Right cardiac atrium (tissue), 5 donors: ENCODE results near the gene PCDHB9. TPM values are rescaled to one million over a fixed set of nuclear protein-coding genes. Genes with fewer than 3 reads are reported as not detected.
"Not testable (repeated sequence)": the region's sequence is repeated elsewhere in the genome, so short reads cannot be mapped to it uniquely, and the experiment has no call there.

Source experiments
- ATAC-seq, 2 donors: fragments of 200-7000 bp; cut with Tn5 transposase; one replicate each; pipeline versions ENCODE4 v1.8.0 to v1.9.1; 2020; ENCODE audit warnings: moderate library complexity in 2 of 2, mild to moderate bottlenecking in 1 of 2
- DNase-seq, 3 donors: peaks; one replicate each; pipeline ENCODE4 v3.0.0-alpha.2; 2020
- H3K27ac ChIP-seq: one replicate; pipeline ENCODE4 v1.5.1; 2013; ENCODE audit warnings: mild to moderate bottlenecking, low read length, control low read depth, moderate library complexity
- H3K27me3 ChIP-seq: one replicate; pipeline ENCODE4 v1.6.1; 2013; ENCODE audit not compliant: control insufficient read depth, insufficient read depth
- H3K4me1 ChIP-seq: one replicate; pipeline ENCODE4 v1.6.1; 2013; ENCODE audit warnings: low read length; ENCODE audit not compliant: control insufficient read depth, insufficient read depth
- H3K4me3 ChIP-seq: one replicate; pipeline ENCODE4 v1.5.1; 2013; ENCODE audit warnings: low read length, control low read depth
- H3K9me3 ChIP-seq: one replicate; pipeline ENCODE4 v1.6.1; 2013; ENCODE audit warnings: low read length; ENCODE audit not compliant: control insufficient read depth
- WGBS: extraction: QIAGEN DNeasy Blood & Tissue Kit; methylation state at CpG from one replicate; pipeline ENCODE4 v1.1.7; 2013; 5-methylcytosine and 5-hydroxymethylcytosine counted together
- intact Hi-C, 4 donors: fragments of 100-400 bp; cut with DNase I; formaldehyde crosslinking; loops; one replicate each; pipeline versions ENCODE4 v1.11.0 to v1.14.0; 2022 to 2023
- long read RNA-seq, 4 donors: library from polyadenylated mRNA; unstranded; transcript quantifications; one replicate each; pipeline ENCODE4 v2.0.0, GENCODE V29; 2020 to 2021
- polyA plus RNA-seq: library from polyadenylated mRNA; stranded (reverse); fragments of 200-250 nt; gene quantifications from one replicate; pipeline ENCODE4 v1.2.3, GENCODE V29; 2013
- total RNA-seq, 4 donors: library from RNA; stranded (reverse); fragmentation: NEBNext Ultra II Directional; extraction: Animal tissue kit (Norgen Biotek cat#: 25700); gene quantifications; one replicate each; pipeline ENCODE4 v1.2.1, GENCODE V29; 2021
- donor health status: healthy with polysubstance abuse.
- donor health status: DM: no; HTN: yes; CAD: no.
- donor health status: DM: no; HTN: no; CAD: no.
- donor health status: DM: no; HTN: yes; CAD: no; lungs with severe emphysema.
- donor health status: DM: yes; HTN: yes; CAD: no.

Gene PCDHB9
- 1 to 10 TPM; 1.7 to 2.4 (median 2.1) TPM for total RNA-seq
- 0.63 TPM for polyA plus RNA-seq
- long read RNA-seq, donor 1, result 0 reads
- long read RNA-seq, donor 2, result 0 reads
- long read RNA-seq, donor 3, full-length matches to known transcripts, result 1 of 1 reads
- long read RNA-seq, donor 3, partial matches to known transcripts, result 0 of 1 reads
- long read RNA-seq, donor 3, other reads (novel, unspliced or antisense), result 0 of 1 reads
- long read RNA-seq, donor 4, result 0 reads

- ATAC-seq (no peak), DNase-seq (no peak)
- no peak within 1 kb of the TSS for H3K27ac ChIP-seq
- WGBS, result 16% methylated on average over 9 of the region's 9 CpGs
- no peaks in the 10 kb centered on the region for H3K4me1 ChIP-seq
- H3K4me3 ChIP-seq, result peak within 1 kb of the TSS; percentile 6
- intact Hi-C loops, result no loop called here
- H3K27me3 ChIP-seq, result no peaks in the 10 kb centered on the region
- H3K9me3 ChIP-seq, result peaks cover 17% of the 10 kb centered on the region
Observed at GRCh38 chr5:141186897-141187512, at the start of gene PCDHB9. TSS of gene PCDHB9 (plus strand) at chr5:141187161. CDS start at chr5:141187319, 158 bp downstream.

- H3K9me3 ChIP-seq, H3K27me3 ChIP-seq, H3K4me3 ChIP-seq, ATAC-seq, H3K4me1 ChIP-seq, H3K27ac ChIP-seq, intact Hi-C loops, DNase-seq: not testable (repeated sequence)
- WGBS, result 44% methylated on average over 34 of the region's 34 CpGs
Observed at GRCh38 chr5:141137346-141137745, 49.6 kb upstream of the PCDHB9 start.

- no peak within 1 kb of the TSS for H3K4me3 ChIP-seq
- DNase-seq, result no peak
- H3K4me1 ChIP-seq, result no peaks in the 10 kb centered on the region
- peaks cover 2% of the 10 kb centered on the region for H3K9me3 ChIP-seq
- H3K27me3 ChIP-seq, result no peaks in the 10 kb centered on the region
- WGBS, result 13% methylated on average over 18 of the region's 18 CpGs
- intact Hi-C loops, result no loop called here
- ATAC-seq, result no peak
- no peak within 1 kb of the TSS for H3K27ac ChIP-seq
Observed at GRCh38 chr5:141149812-141150211, 37.1 kb upstream of the PCDHB9 start, which contains the start of gene PCDHB6. TSS of gene PCDHB6 (plus strand) at chr5:141150057. CDS start at chr5:141150258, 201 bp downstream.

GRCh38 chr5:141150224-141150992, 36.6 kb upstream of the PCDHB9 start:
- Histone ChIP-seq H3K4me3 (no peak overlapping the region), H3K27me3 (no peaks in the 10 kb centered on the region), H3K4me1 (no peaks in the 10 kb centered on the region), H3K27ac (no peak overlapping the region), H3K9me3 (peaks cover 2% of the 10 kb centered on the region)
- intact Hi-C loops, result no loop called here
- DNase-seq (peak in 2 of 3 donors; percentile 36 to 37), ATAC-seq (no peak)
- 36% methylated on average over 33 of the region's 33 CpGs for WGBS

DNA sequence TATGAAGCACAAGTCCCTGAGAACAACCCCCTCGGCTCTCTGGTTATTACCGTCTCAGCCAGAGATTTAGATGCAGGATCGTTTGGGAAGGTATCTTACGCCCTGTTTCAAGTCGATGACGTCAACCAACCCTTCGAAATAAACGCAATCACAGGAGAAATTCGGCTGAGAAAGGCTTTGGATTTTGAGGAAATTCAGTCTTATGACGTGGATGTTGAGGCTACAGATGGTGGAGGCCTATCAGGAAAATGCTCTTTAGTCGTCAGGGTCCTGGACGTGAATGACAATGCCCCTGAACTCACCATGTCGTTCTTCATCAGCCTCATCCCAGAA, 36.0 kb upstream of the PCDHB9 start:
- Histone ChIP-seq H3K27me3 (no peaks in the 10 kb centered on the region), H3K27ac (no peak overlapping the region), H3K4me3 (no peak overlapping the region), H3K4me1 (no peaks in the 10 kb centered on the region), H3K9me3 (peaks cover 7% of the 10 kb centered on the region)
- intact Hi-C loops, result no loop called here
- WGBS, result 31% methylated on average over 13 of the region's 13 CpGs
- no peak for ATAC-seq
- no peak for DNase-seq

DNA sequence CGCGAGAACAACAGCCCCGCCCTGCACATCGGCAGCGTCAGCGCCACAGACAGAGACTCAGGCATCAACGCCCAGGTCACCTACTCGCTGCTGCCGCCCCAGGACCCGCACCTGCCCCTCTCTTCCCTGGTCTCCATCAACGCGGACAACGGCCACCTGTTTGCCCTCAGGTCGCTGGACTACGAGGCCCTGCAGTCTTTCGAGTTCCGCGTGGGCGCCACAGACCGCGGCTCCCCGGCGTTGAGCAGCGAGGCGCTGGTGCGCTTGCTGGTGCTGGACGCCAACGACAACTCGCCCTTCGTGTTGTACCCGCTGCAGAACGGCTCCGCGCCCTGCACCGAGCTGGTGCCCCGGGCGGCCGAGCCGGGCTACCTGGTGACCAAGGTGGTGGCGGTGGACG, 35.3 kb upstream of the PCDHB9 start:
- WGBS, result 35% methylated on average over 36 of the region's 41 CpGs
- H3K4me3 ChIP-seq, ATAC-seq, H3K9me3 ChIP-seq, H3K27ac ChIP-seq, intact Hi-C loops, H3K4me1 ChIP-seq, H3K27me3 ChIP-seq: not testable (repeated sequence)
- peak in 1 of 3 donors; percentile 27 for DNase-seq

DNA sequence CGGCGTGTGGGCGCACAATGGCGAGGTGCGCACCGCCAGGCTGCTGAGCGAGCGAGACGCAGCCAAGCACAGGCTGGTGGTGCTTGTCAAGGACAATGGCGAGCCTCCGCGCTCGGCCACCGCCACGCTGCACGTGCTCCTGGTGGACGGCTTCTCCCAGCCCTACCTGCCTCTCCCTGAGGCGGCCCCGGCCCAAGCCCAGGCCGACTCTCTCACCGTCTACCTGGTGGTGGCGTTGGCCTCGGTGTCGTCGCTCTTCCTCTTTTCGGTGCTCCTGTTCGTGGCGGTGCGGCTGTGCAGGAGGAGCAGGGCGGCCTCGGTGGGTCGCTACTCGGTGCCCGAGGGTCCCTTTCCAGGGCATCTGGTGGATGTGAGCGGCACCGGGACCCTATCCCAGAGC, 34.9 kb upstream of the PCDHB9 start:
- H3K4me1 ChIP-seq, H3K9me3 ChIP-seq, ATAC-seq, H3K27ac ChIP-seq, DNase-seq, H3K4me3 ChIP-seq, H3K27me3 ChIP-seq, intact Hi-C loops: not testable (repeated sequence)
- WGBS, result 23% methylated on average over 36 of the region's 36 CpGs

DNA sequence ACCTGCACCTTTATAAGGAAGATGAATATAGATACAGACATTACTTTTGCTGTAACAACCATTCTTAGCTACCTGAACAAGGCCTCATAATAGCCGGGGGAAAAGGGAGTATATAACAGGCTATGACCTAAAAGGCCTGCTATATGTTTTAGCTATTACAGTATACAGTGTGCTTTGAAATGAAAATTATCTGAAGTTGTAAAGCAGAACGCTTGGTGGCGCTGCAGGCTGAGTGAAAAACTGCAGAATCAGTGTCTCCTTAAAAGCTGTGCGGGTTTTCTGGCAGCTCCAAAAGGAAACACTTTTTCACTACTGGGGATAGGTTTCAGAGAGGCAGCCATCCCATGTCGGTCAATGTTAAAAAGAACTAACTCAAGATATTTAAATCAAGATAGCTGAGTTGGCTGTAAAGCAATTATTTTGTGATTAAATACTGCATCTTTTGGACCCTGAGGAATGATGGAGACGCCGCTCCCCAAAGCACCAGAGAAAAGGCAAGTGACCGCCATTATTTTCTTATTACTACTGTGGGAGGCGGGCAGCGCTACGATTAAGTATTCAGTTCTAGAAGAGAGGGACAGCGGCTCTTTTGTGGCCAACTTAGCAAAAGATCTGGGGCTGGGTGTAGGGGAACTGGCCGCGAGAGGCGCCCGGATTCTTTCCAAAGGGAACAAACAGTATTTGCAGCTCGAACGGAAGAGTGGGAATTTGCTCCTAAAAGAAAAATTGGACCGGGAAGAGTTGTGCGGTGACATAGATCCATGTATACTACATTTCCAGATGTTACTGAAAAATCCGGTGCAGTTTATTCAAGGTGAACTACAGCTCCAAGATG, 31.2 kb upstream of the PCDHB9 start:
- DNase-seq (no peak), ATAC-seq (no peak)
- Histone ChIP-seq H3K9me3 (peaks cover 10% of the 10 kb centered on the region), H3K4me3 (no peak overlapping the region), H3K27ac (no peak overlapping the region), H3K27me3 (no peaks in the 10 kb centered on the region), H3K4me1 (no peaks in the 10 kb centered on the region)
- intact Hi-C loops, result no loop called here
- WGBS, result 30% methylated on average over 21 of the region's 21 CpGs

DNA sequence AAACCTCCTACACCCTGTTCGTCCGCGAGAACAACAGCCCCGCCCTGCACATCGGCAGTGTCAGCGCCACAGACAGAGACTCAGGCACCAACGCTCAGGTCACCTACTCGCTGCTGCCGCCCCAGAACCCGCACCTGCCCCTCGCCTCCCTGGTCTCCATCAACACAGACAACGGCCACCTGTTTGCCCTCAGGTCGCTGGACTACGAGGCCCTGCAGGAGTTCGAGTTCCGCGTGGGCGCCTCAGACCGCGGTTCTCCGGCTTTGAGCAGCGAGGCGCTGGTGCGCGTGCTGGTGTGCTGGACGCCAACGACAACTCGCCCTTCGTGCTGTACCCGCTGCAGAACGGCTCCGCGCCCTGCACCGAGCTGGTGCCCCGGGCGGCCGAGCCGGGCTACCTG, 29.6 kb upstream of the PCDHB9 start:
- H3K27ac ChIP-seq, ATAC-seq, H3K4me3 ChIP-seq, intact Hi-C loops, H3K27me3 ChIP-seq, H3K4me1 ChIP-seq, H3K9me3 ChIP-seq, DNase-seq: not testable (repeated sequence)
- 32% methylated on average over 38 of the region's 38 CpGs for WGBS

DNA sequence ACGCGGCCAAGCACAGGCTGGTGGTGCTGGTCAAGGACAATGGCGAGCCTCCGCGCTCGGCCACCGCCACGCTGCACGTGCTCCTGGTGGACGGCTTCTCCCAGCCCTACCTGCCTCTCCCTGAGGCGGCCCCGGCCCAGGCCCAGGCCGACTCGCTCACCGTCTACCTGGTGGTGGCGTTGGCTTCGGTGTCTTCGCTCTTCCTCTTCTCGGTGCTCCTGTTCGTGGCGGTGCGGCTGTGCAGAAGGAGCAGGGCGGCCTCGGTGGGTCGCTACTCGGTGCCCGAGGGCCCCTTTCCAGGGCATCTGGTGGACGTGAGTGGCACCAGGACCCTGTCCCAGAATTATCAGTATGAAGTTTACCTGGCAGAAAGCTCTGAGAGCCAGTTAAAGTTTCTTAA, 29.1 kb upstream of the PCDHB9 start:
- ATAC-seq, H3K9me3 ChIP-seq, H3K4me3 ChIP-seq, intact Hi-C loops, H3K27me3 ChIP-seq, DNase-seq, H3K4me1 ChIP-seq, H3K27ac ChIP-seq: not testable (repeated sequence)
- 32% methylated on average over 20 of the region's 28 CpGs for WGBS
